ENCODE measurements around the gene ATF4.

The ATF4 gene

GRCh38 chr22:39520226-39521105 is at the start of gene ATF4:
TSS of gene ATF4 (plus strand) at chr22:39520562. CDS start at chr22:39521446, 884 bp downstream.
- DNase-seq (ENCODE audit: low read depth): no peak
- peak within 1 kb of the TSS; percentile 96 for H3K4me3 ChIP-seq (ENCODE audit: low read depth, low read length)

GRCh38 chr22:39471381-39472141 is 48.8 kb upstream of the ATF4 start:
- peak; percentile 88 for DNase-seq (ENCODE audit: low read depth)
- TF ChIP-seq CTCF (conservative IDR thresholded peaks at IDR 0.05; ENCODE audit: low read depth, low read length): no peak
- H3K4me3 ChIP-seq (ENCODE audit: low read depth, low read length): no peak overlapping the region

More at GRCh38 chr22:39520226-39521105, at the start of gene ATF4:
- TF ChIP-seq CTCF (conservative IDR thresholded peaks at IDR 0.05; ENCODE audit: low read depth, low read length): no peak

GRCh38 chr22:39472570-39473556 is 47.5 kb upstream of the ATF4 start:
- peak; percentile 73 for DNase-seq (ENCODE audit: low read depth)
- no peak overlapping the region for H3K4me3 ChIP-seq (ENCODE audit: low read depth, low read length)
- TF ChIP-seq CTCF (conservative IDR thresholded peaks at IDR 0.05; ENCODE audit: low read depth, low read length): no peak

- H3K4me3 ChIP-seq (ENCODE audit: low read depth, low read length): no peak overlapping the region
- no peak for DNase-seq (ENCODE audit: low read depth)
- TF ChIP-seq CTCF (conservative IDR thresholded peaks at IDR 0.05; ENCODE audit: low read depth, low read length): no peak
Measured at GRCh38 chr22:39473851-39474250, 46.5 kb upstream of the ATF4 start.

- no peak for DNase-seq (ENCODE audit: low read depth)
- TF ChIP-seq CTCF (conservative IDR thresholded peaks at IDR 0.05; ENCODE audit: low read depth, low read length): no peak
- no peak overlapping the region for H3K4me3 ChIP-seq (ENCODE audit: low read depth, low read length)
Measured at GRCh38 chr22:39474351-39475111, 45.8 kb upstream of the ATF4 start.

- DNase-seq (ENCODE audit: low read depth): no peak
- TF ChIP-seq CTCF (conservative IDR thresholded peaks at IDR 0.05; ENCODE audit: low read depth, low read length): no peak
- no peak overlapping the region for H3K4me3 ChIP-seq (ENCODE audit: low read depth, low read length)
Measured at GRCh38 chr22:39475337-39475736, 45.0 kb upstream of the ATF4 start.

Data from choroid plexus epithelial cell (primary cell).